ENCODE measurements around the gene NFILZ.

NFILZ gene, protein sequence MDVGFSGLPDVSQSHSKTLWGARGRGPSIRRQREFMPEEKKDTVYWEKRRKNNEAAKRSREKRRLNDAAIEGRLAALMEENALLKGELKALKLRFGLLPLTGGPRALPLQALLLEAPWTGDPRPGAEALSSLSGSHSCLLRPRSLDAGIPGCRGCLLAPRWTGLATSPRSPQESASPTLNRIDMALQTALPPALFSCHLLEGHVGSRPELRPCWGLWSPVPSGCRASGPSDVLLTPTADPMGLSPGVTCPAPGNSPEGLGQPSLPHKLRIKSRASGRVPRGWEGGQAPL

DNA sequence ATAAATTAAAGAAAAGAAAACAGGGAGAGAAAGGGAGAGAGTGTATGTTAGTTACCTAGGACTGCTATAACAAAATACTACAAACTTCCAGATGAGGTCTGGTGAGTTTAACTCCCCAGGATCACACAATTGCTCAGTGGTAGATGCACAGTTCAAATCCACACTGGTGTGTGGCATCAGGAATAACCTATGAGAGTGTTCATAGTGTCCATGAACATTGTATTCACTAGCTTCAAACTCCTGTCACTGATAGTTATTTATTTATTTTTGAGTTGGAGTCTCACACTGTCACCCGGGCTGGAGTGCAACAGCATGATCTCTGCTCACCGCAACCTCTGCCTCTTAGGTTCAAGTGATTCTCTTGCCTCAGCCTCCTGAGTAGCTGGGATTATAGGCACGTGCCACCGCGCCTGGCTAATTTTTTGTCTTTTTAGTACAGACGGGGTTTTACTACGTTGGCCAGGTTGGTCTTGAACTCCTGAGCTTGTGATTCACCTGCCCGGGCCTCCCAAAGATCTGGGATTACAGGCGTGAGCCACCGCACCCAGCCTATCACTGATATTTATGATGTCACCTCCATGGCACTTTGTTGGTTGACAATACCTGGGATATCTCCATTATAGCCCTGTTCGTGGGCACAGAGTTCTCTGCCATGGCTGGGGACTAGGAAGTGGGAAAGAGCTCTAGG is at the start of gene NFILZ:
Gene NFILZ, plus strand, starts transcription at position 638 of the 688 bp plus-strand sequence. CDS start 46,133 bp downstream, outside the sequence.
- DNase-seq (ENCODE audit: low read depth), result no peak

DNA sequence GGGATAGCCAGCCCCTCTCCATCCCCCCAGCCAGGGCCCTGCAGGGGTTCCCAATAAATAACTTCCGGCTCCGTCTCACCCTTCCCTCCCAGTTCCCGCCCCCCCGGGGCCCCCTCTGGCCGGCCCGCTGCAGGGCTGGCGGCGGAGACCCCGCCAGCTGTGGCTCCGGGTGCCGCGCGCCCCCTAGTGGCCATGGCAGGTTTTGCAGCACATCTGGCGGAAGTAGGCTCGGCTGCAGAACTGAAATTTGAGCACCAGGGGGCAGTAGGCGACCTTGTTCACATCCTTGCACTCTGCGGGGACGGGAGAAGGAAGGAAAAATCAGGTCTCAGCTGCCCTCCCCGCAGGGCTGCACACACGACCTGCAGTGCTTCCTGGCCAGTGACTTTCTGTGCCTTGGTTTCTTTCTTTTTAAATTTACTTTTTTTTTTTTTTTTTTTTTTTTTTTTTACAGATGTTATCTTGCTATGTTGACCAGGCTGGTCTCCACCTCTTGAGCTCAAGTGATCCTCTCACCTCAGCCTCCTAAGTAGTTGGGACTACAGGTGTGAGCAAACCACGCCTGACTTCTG is 49.6 kb upstream of the NFILZ start:
- DNase-seq (ENCODE audit: low read depth), result peak; percentile 76

DNA sequence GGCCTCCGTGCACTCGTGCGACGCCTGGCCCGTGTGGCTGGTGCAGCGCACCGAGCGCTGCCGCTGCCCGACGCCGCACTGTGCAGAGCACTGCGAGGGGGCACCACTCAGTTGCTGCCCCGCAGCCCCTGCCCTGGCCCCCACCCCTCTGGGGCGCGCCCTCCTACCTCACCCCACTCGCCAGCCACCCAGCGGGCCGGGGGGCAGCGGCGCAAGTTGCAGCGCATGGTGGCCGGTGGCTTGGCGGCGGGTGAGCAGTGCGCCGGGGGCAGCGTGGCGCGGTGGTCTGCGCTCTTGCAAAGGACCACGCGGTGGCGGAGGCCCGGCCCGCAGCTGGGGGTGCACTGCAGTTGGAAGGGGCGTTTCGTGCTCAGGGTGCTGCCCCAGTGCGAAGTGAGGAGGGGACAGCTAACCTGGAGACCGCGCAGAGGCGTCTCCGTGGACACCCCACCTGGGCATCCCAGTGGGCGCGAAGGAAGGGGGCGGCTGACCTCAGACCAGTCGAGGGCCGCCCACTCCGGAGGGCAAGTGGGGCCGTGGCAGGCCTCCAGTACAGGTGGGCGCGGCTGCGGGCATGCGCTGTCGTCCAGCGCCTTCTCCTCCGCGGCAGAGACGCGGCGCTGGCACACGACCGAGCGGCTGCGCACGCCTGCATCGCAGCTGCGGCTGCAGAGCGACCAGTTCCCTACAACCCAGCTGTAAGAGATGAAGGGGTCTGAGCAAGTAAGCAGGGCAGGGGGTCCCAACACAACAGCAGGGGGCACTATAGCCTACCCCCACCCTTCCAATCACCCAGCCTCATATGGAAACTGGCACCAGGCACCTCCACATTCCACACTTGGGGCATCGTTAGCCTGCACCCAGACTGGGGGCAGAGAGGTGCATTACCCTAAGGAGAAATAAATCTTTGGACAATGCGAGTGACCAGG is 45.2 kb upstream of the NFILZ start:
- DNase-seq (ENCODE audit: low read depth), result no peak

DNA sequence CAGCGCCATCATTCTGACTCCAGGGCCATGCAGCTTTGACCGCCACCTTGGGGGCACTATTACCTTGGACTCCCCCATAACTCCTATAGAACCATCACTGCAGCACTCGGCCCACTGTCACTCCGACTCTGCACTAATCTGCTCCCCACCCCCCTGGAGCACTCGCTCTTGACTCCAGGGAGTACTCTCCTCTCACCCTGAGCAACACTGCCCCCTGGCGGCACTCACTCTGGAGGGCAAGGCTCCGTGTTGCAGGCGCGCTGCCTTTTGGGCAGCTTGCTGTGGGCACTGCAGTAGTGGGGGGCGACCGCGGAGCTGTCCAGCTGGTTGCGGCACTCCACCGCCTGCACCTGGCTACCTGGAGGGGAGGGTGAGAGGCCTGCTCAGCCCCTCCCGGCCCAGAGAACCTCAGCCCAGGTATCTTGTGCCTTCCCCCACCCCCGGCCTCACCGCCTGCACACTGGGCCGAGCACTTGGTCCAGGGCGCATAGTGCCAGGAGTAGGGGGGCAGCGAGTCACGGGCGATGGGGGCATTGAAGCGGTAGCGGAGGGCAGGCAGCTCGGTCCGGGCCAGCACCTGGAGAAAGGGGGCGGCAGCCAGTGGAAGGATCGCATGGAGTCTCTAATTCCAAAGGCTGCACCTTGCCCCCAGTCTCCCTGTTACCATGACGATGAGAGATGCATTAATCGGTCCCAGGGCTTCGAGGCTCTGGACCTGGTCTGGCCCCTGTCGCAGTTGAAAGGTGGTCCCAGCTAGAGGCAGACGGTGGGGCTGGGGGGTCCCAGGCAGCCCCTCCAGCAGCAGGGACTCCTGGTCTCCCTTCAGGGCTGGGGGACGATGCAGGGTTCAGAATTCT is 44.3 kb upstream of the NFILZ start:
- no peak for DNase-seq (ENCODE audit: low read depth)

DNA sequence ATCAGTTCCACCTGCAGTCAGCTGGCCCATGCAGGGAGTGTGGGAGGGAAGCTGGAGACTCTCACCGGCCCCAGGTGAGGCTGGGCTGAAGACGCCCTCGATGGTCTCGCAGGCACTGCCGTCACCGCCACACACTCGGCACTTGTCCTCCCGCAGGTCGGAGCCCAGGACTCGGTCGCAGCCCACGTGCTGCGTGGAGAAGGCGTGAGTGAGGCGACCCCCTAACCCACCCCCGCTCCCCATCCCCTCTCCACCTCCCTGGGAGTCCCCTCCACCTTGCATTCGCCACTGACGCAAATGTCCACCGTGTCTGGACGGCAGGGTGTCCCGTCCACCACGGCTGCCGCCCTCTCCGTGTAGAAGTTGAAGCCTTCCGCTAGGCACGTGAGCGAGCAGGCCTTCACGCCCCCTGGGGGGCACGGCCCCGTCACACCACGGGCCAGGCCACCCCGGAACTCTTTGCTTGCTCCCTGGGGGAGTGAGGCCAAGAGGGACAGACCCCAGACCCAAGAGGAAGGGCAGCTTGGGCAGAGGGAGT is 41.2 kb upstream of the NFILZ start:
- no peak for DNase-seq (ENCODE audit: low read depth)

DNA sequence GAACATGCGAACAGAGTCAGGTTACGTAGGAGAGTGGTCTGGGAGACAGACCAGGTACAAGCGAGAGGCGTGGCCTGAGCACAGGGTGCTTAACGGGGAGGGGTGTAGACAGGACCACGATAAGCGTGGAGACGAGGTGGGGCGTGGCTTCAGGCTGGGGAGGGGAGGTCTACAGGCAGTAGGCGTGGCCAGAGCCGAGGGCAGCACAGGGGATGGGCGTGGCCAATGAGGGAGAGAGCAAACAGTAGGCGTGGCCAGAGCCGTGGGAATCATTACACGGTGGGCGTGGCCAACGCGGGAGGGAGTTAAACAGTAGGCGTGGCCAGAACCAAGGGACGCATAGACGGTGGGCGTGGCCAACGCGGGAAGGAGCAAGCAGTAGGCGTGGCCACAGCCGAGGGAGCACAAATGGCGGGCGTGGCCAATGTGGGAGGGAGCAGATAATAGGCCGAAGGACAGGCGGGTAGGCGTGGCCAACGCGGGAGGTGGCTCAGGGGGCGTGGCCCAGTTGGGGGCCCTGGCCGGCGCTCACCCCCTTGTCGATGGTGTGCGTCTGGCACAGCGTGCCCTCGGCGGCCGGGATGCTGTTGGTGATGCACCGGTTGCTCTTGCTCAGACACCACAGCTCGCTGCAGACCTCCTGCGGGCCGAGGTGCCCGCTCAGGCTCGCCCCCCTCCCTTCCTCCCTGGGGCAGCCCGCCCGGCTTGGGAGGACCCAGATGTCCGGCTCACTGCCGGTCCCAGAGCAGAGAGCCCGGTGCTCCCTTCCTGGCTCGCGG is 38.0 kb upstream of the NFILZ start:
- peak; percentile 95 for DNase-seq (ENCODE audit: low read depth)

DNA sequence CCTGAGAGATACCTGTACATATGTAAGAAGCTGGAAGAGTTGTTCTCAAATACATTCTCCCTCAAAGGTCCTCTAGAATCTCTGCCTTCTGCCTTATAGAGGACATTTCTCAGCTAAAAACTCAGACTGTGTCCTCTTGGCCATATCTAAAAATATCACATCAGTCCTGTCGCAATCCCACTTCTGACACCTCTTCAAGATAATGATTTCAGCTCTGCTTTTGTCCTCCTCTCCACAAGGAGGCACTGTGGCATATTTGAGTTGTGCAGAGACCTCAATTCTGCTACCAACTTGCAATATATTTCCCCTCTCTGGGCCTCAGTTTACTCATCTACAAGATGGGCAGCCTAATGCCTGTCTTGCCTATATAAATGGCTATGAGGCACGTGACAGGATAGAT is 36.5 kb upstream of the NFILZ start:
- no peak for DNase-seq (ENCODE audit: low read depth)

DNA sequence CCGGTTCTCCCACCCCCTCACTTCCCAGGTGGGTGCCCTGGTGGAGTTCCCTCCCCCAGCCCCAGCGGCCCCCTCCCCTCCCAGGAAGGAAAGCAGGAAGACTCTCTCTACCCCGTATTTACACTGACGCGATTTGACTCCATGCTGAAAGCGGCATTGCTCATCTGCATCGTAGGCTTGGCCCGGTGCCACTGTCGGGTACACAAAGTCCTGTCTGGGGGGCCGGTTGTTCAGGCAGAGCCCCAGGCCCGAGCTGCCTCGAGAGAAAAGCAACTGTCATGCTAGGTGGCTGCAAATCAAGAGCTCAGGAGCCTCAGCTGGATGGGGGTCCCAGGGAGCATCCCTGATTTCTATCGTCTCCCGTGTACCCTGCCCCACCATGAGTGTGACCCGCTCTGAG is 34.8 kb upstream of the NFILZ start:
- DNase-seq (ENCODE audit: low read depth), result no peak

DNA sequence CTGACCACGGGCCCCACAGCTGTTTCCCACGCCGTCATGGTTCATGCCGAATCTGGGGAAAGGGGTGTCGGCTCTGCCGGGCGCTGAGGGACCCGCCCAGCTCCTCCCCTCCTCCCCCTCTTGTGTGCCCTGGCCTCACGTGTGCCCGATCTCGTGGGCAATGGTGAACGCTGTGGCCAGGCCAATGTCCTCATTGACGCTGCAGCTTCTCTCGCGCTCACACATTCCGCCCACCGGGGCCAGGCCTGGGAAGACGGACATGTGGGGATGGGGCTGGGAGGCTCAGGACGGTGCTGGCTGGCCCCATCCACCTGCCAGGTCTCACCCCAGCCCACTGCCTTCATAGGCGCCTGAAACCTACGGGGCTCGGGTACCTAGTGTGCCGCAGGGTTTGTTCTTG is 34.3 kb upstream of the NFILZ start:
- DNase-seq (ENCODE audit: low read depth), result no peak

DNA sequence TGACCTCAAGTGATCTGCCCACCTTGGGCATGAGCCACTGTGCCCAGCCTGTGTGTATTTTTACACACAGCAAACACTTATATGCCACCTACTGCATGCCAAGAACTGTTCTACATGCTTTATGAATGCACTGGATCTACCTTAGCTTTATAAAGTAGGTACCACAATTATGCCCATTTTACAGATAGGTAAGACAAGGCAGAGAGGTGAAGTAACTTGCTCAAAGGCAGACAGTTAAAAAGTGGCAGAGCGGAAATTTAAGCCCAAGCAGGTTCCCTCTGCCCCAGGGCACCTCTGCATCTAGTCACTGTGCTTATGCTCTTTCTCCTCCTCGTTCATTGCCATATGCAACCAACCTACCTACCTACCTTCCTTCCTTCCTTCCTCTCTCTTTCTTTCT is 30.4 kb upstream of the NFILZ start:
- DNase-seq (ENCODE audit: low read depth), result no peak

DNA sequence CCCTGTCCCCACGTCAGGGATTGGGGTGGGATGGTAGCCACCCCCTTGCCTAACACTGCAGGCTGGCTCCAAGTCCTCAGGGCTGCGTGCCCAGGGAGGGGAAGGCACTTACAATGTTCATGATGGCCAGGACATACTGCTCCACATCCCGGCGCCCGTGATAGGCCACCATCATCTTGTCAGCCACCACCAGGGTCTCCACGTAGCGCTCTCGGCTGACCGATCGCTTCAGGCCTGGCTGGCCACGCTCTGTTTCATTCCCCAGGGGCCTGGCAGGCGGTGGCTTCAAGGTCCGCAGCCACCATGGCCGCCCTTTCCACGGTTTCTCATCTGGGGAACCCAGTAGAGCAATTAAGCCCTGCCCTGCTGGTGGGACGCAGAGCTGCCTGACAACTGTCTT is 29.6 kb upstream of the NFILZ start:
- DNase-seq (ENCODE audit: low read depth), result no peak

DNA sequence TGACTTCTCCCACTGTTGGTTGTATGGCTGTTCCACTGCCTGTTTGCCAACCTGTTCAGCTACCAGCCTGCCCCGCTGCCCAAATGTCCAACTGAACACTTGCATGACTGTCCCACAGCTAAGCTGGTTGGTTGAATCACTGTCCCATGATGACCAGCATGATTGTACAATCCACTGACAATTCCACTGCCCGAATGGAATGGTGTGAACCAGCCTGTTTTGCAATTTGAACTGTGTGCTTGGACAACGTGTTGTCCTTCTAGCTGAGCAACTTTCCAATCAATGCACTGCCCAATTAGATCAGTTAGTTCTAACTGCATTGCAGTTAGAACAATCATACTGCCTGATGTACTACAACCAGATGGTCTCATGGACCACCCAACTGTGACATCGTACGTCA is 28.6 kb upstream of the NFILZ start:
- no peak for DNase-seq (ENCODE audit: low read depth)

DNA sequence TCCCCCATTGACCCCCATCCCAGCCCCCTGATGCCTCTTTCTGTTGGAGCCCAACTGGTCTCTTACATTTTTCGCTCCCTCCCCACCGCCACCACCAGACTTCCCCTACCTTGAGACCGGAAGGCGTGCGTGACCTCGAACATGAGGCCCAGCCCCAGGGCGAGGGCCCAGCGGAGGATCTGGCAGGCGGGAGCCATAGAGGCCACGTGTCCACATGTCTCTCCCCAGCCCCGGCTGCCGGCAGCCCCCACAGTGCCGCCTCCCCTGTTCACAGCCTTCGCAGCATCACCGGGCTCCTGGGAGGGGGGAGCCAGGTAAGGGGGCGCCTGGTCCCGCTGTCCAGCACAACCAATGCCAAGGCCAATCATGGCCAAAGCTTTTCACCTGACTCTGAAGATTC is 24.9 kb upstream of the NFILZ start:
- no peak for DNase-seq (ENCODE audit: low read depth)

DNA sequence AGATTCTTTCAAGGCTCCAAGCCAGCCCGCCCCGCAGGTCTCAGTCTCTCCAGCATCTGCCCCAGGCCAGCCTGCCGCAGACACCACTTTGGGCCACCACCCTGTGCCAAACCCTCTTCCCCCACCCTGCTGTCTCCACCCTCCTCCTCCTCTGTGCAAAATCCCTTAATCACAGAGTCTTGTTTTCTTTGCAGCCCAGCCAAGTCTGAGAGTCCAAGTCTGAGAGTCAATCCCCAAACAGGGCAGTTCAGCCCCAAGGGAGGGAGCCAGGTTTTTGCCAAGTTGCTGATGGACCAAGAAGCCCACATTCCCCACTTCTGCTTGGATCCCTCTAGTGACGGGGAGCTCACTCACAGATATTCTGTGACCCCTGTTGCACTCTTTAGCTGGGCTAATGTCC is 23.0 kb upstream of the NFILZ start:
- no peak for DNase-seq (ENCODE audit: low read depth)

DNA sequence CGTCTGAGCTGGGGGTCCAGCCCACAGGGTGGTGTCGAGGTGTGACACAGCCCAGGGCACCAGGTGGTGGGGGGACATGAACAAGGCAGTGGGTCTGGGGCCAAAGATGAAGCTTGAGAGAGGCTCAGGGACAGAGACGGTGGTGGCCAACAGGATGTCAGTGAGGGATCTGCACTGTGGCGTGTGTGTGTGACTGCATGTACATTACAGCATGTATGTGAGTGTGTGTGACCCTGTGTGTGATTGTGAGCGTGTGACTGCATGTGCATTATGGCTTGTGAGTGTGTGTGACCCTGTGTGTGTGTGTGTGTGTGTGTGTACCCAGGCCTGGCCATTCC is 21.5 kb upstream of the NFILZ start:
- DNase-seq (ENCODE audit: low read depth), result no peak

DNA sequence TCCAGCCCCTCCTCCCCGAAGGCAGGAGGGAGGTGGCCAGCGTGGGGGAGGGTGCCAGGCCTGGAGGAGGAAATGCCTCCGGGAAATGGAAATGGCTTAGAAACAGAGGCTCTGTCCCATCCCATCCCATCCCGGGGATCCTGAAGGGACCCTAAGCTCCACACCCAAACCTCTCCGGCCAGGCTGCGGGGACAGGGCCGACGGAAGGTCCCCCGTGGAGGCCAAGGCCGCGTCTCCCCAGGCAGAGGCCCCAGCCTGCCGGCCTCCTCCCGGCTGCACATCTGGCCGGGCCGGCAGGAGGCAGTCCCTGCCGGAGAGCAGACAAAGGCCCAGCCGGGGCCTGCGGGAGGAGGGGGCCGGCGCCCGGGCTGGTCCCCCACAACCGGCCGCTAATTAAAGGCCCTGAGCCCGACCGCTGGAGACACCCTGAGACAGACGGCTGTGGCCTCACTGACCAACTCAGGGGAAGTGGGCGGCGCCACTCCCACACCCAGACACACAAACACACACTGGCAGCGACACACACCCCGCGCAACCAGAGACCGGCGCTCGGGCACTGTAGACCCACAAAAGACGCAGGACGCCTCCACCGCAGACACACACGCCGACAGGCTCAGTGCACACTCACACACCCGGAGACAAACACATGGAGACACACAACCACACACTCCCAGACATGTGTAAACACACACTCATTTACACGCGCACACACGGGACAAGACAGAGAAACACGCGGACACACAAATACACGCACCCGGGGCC is 21.0 kb upstream of the NFILZ start:
- no peak for DNase-seq (ENCODE audit: low read depth)

DNA sequence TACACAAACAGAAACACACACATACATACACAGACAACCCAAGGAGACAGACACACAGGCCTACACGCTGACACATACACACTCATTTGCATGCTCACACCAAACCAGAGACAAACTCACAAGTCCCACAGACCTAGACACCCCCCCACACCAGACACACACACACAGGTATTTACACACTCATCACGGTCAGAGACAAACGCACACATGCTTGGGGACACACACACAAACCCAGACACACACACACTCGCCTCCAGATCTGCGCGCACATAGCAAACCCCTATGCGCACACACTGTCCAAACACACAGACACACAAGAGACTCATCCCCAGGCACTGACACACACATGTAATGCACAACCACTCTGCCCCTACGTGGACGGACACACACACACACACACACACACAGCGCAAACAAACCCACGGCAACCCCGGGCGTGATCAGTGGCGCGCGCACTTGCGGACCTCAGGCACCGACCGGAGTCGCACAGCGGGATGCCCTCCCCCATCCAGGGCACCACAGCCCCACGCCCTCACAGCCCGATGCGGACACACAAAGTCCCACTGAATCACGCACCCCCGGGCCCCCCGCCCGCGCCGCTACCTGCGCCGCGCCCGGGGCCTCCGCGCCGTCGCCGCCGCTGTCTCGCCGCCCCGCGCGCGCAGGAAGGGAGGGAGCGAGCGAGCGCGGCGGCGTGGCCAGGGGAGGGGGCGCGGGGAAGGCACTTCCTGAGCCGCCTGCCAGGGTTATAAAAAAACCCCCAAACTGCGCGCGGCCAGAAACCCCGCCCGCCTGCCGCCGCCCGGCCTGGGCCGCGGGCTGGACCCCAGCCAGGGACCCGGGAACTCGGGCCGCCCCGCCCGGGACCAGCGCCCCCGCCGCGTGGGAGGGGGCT is 20.1 kb upstream of the NFILZ start, which contains the start of gene ADAMTS10:
Gene ADAMTS10, minus strand, starts transcription at position 675 of the 895 bp plus-strand sequence. CDS start 5,005 bp downstream, outside the sequence.
- DNase-seq (ENCODE audit: low read depth), result no peak

DNA sequence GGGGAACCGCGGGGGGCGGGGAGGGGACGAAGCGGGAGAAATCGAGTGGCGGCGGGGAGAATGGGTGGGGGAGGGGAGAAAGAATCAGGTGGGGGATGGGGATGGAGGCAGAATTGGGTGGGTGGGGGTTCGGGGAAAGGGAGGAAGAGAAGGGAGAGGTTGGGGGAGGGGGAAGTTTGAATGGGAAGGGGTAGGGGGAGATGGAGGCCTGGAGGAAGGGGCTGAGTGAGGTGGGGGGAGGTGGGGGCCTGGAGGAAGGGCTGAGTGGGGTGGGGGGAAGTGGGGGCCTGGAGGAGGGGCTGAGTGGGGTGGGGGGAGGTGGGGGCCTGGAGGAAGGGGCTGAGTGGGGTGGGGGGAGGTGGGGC is 19.5 kb upstream of the NFILZ start:
- no peak for DNase-seq (ENCODE audit: low read depth)

Data from activated T-cell treated with anti-CD3 and anti-CD28 coated beads for 24 hours (primary cell).